HG02840 (cell line): Measurements from ENCODE around the gene KRTAP3-2.

Source experiments
- ATAC-seq: cut with Tn5 transposase; IDR thresholded peaks from one replicate; pipeline ENCODE4 v1.9.1; 2021; ENCODE audit warnings: mild to moderate bottlenecking, moderate library complexity, moderate number of reproducible peaks; ENCODE audit not compliant: unreplicated experiment, low FRiP score

The KRTAP3-2 gene

GRCh38 chr17:40974366-40974765, 25.3 kb downstream of the KRTAP3-2 start:
- ATAC-seq: no peak

DNA sequence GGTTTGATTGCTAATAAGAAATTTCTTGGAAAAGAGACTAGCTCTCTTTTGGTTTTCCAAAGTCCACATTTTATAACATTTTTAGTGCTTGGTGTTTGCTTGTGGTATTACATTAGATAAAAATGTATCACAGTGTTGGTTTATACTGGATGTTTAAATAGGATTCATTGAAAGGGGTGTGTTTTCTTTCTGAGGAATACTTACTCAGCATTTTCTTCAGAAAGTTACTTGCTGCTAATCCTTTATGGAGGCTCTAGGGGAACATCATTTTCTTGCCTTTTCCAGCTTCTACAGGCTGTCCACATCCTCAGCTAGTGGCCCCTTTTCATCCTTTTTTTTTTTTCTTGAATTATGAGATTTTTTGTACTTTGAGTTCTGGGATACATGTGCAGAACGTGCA, 32.1 kb downstream of the KRTAP3-2 start:
- ATAC-seq: no peak

GRCh38 chr17:40966848-40967247, 32.9 kb downstream of the KRTAP3-2 start, which contains the start of gene KRT39:
Gene KRT39, minus strand, starts transcription at chr17:40966948. Its CDS starts 92 bp downstream, at chr17:40966856.
- no peak for ATAC-seq

DNA sequence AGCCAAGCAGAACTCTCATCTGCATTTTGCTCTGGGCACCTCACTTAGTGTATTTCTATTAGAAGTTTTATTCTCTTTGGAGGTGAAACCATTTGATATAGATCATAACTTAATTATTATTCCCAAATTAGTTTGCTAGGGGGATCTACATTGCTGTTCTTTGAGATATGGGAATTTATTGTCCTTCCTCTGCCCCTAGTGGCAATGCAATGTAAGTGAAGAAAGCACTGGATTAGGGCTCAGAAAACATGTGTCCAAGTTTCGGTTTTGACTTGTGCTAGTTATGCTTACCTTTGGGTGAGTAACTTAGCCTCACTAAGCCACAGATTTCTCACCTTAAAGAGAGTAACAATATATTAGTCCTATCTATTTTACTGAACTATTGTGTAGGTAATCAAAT, 35.9 kb downstream of the KRTAP3-2 start:
- ATAC-seq: no peak

DNA sequence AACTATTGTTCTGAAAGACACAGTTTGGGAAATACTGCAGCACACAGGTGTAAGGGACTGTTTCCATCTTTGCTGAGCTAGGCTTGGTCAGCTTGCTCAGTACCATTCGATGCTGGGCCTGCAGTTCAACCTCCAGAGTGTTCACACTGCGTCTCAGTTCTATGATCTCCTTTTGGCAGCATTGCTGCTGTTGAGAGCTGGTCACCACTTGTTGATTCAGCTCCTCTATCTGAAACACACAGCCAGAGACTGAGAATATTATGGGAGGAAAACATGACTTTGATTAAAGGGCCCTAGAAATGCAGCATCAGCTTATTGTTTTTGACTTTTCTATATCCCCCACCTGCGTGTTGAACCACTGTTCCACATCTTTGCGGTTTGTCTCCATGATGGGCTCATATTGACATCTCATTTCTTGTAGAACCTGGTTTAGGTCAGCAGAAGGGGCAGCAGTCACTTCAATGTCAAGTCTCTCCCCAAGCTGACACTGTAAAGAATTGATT, 37.6 kb downstream of the KRTAP3-2 start:
- ATAC-seq: no peak

DNA sequence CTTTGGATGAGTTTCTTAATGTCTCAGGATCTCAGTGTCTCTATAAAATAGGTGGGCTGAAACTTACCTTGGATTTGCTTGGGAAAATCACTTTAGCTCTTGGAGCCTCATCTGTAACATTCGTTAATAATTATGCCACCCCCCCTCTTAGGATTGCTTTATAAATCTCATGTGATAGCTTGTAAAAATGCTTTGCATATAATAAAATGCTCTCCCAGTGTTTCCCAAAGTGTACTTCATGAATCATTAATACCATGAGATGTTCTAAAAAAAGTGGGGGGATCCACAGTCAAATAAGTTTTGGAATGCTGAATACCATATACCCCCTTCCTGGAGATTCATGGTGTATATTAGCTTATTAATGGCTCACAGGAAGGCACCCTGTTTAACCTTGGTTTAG, 38.1 kb downstream of the KRTAP3-2 start:
- no peak for ATAC-seq

GRCh38 chr17:40960144-40960543, 39.6 kb downstream of the KRTAP3-2 start:
- ATAC-seq: no peak

- no peak for ATAC-seq
Observed at GRCh38 chr17:40958086-40958953, 41.4 kb downstream of the KRTAP3-2 start.

DNA sequence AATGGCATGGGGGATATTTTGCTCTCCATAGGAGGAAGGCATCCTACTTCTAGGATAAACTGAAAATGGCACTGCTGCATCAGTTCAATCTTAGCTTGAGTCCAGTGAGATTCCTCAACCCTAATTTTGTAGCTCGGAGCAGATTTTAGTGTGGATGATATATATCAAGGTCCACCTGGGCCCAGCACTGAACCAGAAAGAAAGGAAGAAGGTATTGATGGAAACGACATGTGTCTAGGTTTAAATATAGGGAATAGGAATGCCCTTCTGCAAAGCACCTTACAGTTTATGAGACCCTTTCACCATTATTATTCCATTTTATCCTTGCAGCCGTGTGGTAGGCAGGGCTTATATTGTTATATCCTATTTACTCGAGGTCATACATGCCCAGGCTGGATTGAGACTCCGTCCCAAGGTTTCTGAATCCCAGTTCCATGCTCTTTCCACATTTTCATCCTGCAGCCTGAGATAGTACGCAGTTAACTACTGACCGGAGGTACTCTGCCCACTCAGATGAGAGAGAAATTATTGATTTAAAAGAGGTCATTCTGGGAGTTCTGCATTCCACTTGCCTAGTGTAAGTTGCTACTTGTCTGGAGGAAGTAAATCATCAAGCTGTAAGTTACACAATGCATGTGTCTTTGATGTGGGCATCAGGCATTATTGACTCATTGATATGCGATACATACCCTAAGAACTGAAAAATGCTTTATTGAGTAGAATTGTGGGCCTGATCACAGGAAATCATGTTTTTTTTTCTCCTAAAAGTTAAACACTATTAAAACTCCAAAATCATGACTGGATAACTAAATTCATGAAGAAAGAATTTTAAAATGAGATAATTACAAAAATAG, 43.1 kb downstream of the KRTAP3-2 start:
- ATAC-seq: no peak

- no peak for ATAC-seq
Observed at GRCh38 chr17:40953881-40954280, 45.8 kb downstream of the KRTAP3-2 start.

DNA sequence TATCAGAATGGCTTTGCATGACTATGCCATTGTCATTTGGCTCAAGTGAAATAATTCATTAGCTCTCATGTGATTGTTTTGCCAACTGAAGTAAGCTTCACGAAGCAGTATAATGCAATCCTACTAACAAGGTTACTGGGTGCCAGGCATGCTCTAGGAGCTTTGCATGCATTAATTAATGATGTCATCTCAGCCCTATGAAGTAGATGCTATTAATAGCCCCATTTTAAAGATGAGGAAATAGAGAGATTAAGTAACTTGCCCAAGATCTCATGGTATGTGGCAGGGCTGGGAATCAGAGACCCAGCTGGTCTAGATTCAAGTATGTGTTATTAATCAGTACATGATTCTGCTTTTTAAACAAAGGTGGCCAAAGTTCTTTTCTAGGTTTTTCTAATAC, 47.0 kb downstream of the KRTAP3-2 start:
- ATAC-seq: no peak

DNA sequence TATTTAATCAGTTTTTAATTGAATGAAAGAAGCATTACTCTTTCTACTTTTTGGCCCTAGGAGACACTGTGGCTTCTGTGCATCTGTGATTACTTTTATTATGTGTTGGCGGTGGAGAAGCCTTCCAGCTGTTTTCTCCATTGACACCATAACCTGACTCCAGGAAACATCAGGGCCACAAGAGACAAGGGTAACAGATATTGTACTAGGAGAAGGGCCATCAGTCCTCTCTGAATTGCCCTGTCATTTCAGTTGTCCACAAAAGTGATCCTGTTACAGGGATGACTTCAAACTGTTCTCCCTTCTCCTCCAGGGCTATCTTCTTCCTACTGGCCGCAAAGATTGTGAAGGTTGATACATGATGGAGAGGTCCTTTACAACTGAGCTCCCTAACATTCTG, 47.6 kb downstream of the KRTAP3-2 start:
- ATAC-seq: no peak

- ATAC-seq: no peak
Observed at GRCh38 chr17:40951011-40951622, 48.6 kb downstream of the KRTAP3-2 start.

DNA sequence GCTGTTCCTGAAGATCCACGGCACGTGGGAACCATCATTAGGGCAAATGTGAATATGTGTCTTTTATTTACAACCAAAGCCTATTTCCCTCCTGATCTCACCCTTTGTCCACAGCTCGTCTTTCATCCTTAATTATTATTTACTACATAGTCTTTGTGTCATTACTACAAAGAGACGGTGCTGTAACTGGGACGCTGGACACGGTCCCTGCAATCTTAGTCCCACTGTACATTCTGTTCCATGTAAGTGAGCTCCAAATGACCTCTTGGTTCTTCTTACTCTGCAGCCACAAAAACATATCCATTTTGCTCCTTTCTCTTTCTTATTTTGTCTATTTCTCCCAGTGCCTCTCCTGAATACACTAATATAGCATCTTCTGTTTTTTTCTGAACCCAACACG, 49.5 kb downstream of the KRTAP3-2 start:
- ATAC-seq: no peak

DNA sequence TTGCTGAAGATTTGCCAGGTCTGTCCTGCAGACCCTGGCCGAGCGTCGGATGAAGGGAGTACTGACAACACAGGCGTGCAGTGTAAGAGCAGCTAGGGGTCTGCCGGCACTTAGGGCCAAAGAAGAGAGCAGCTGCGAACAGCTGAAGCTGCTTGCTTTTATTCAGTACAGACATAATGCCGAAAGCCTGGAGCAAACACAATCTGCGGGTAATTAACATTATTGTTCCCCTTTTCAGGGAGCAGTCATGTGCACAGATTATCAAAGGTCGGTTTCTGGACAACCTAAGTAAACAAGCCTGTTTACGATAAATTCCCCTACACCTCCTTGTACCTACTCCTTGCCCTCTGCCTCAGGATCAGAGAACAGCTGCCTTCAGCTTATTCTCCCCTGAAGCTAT, 50.3 kb downstream of the KRTAP3-2 start:
- ATAC-seq: no peak
